ENCODE measurements around the gene ARHGAP10.

ARHGAP10 gene

GRCh38 chr4:147731580-147732517 lies at the start of gene ARHGAP10:
ARHGAP10 (plus strand) TSS chr4:147732088; CDS start chr4:147732302, 214 bp downstream.
- no peak for DNase-seq

GRCh38 chr4:147682755-147683154 lies 49.1 kb upstream of the ARHGAP10 start:
- no peak for DNase-seq

- no peak for DNase-seq
Measured at GRCh38 chr4:147683188-147683591, 48.7 kb upstream of the ARHGAP10 start.

- peak; percentile 22 for DNase-seq
Measured at GRCh38 chr4:147683717-147684700, 47.9 kb upstream of the ARHGAP10 start, which contains the start of gene PRMT9. PRMT9 (minus strand) TSS chr4:147684163; CDS start chr4:147683987, 176 bp downstream.

- no peak for DNase-seq
Measured at GRCh38 chr4:147689067-147689466, 42.8 kb upstream of the ARHGAP10 start.

- DNase-seq = no peak
Measured at GRCh38 chr4:147691820-147692219, 40.1 kb upstream of the ARHGAP10 start.

- no peak for DNase-seq
Measured at GRCh38 chr4:147693218-147693617, 38.7 kb upstream of the ARHGAP10 start.

- no peak for DNase-seq
Measured at GRCh38 chr4:147696866-147697265, 35.0 kb upstream of the ARHGAP10 start.

- DNase-seq = no peak
Measured at GRCh38 chr4:147704846-147705245, 27.0 kb upstream of the ARHGAP10 start.

GRCh38 chr4:147707892-147708672 lies 23.8 kb upstream of the ARHGAP10 start:
- no peak for DNase-seq

GRCh38 chr4:147709999-147710398 lies 21.9 kb upstream of the ARHGAP10 start:
- no peak for DNase-seq

- DNase-seq = no peak
Measured at GRCh38 chr4:147714575-147715401, 17.1 kb upstream of the ARHGAP10 start.

- no peak for DNase-seq
Measured at GRCh38 chr4:147717878-147718277, 14.0 kb upstream of the ARHGAP10 start.

GRCh38 chr4:147723326-147723725 lies 8.6 kb upstream of the ARHGAP10 start:
- DNase-seq = no peak

GRCh38 chr4:147724468-147725201 lies 7.3 kb upstream of the ARHGAP10 start:
- no peak for DNase-seq

GRCh38 chr4:147725673-147726072 lies 6.2 kb upstream of the ARHGAP10 start:
- no peak for DNase-seq

- DNase-seq = no peak
Measured at GRCh38 chr4:147727476-147728028, 4.3 kb upstream of the ARHGAP10 start.

- no peak for DNase-seq
Measured at GRCh38 chr4:147730333-147730732, 1.6 kb upstream of the ARHGAP10 start.

GRCh38 chr4:147732518-147733235 lies 789 bp downstream of the ARHGAP10 start:
- no peak for DNase-seq
